ENCODE results near the gene MS4A10.

Gene MS4A10

DNA sequence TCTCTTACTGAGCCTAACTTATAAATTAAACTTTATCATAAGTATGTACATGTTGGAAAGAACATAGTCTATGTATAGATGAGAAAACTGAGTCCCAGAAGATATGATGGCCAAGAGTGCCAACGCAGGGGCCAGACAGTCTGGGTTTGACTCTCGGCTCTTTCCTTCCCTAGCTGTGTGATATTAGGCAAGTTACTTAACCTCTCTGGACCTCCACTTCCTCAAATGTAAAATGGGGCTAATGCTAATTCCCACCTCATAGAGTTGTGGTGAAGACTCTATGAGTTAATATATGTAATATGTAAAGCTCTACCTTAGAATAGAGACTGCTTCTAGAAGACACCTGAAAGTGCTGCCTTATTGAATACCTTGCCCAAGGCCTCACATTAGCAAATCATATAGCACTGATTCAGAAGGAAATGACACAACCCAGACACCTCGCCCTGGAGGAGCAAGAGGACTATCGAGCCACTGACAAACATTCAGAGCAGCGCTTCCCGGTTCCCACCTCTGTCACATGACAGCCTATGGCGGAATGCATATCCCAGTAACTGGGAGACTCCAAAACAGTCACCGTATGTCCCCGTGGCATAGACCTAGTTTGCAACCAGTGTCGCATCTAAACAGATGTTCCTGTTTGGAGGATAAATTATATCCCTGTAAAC is 45.5 kb downstream of the MS4A10 start:
- DNase-seq (ENCODE audit: low read depth): no peak
- TF ChIP-seq, protein P1, sequence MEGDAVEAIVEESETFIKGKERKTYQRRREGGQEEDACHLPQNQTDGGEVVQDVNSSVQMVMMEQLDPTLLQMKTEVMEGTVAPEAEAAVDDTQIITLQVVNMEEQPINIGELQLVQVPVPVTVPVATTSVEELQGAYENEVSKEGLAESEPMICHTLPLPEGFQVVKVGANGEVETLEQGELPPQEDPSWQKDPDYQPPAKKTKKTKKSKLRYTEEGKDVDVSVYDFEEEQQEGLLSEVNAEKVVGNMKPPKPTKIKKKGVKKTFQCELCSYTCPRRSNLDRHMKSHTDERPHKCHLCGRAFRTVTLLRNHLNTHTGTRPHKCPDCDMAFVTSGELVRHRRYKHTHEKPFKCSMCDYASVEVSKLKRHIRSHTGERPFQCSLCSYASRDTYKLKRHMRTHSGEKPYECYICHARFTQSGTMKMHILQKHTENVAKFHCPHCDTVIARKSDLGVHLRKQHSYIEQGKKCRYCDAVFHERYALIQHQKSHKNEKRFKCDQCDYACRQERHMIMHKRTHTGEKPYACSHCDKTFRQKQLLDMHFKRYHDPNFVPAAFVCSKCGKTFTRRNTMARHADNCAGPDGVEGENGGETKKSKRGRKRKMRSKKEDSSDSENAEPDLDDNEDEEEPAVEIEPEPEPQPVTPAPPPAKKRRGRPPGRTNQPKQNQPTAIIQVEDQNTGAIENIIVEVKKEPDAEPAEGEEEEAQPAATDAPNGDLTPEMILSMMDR (IDR thresholded peaks at IDR 0.05; ENCODE audit: control insufficient read depth, insufficient read depth, low read depth, low read length, missing control alignments): no peak
- H3K4me3 ChIP-seq (ENCODE audit: control insufficient read depth, low read depth, low read length): no peak overlapping the region

- TF ChIP-seq, protein P1 (IDR thresholded peaks at IDR 0.05; ENCODE audit: control insufficient read depth, insufficient read depth, low read depth, low read length, missing control alignments): peak; percentile 95
- no peak overlapping the region for H3K4me3 ChIP-seq (ENCODE audit: control insufficient read depth, low read depth, low read length)
- peak; percentile 21 for DNase-seq (ENCODE audit: low read depth)
Observed at GRCh38 chr11:60831143-60831500, 46.0 kb downstream of the MS4A10 start.

DNA sequence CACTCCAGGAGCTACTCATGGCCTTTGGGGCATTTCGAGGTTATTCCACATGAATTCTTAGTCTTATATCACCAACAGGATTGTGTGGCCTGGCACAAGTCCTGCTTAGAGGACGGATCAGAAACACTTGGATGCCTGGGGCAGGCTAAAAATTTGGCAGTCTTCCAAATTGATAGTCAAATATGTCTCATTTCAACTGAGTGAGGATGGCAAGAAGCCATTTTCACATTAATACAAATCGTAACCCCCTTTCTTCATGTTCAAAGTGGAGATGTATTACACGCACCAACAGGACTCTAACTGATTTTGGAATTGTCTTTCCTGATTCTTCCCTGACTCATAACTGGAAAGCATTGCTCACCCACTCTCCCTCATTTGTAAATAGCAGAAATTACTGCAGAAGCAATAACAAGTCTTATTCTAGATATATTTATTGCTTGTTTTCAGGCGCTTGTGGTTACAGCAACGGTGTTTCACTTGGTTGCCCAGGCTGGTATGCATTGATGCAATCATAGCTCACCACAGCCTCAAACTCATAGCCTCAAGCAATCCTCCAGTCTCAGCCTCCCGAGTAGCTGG is 46.5 kb downstream of the MS4A10 start:
- peak; percentile 44 for DNase-seq (ENCODE audit: low read depth)
- TF ChIP-seq, protein P1 (IDR thresholded peaks at IDR 0.05; ENCODE audit: control insufficient read depth, insufficient read depth, low read depth, low read length, missing control alignments): no peak

GRCh38 chr11:60834742-60835533 is 49.8 kb downstream of the MS4A10 start:
- no peak for DNase-seq (ENCODE audit: low read depth)
- TF ChIP-seq, protein P1 (IDR thresholded peaks at IDR 0.05; ENCODE audit: control insufficient read depth, insufficient read depth, low read depth, low read length, missing control alignments): no peak
- H3K4me3 ChIP-seq (ENCODE audit: control insufficient read depth, low read depth, low read length): no peak overlapping the region

More for the DNA sequence above, 46.5 kb downstream of the MS4A10 start:
- no peak overlapping the region for H3K4me3 ChIP-seq (ENCODE audit: control insufficient read depth, low read depth, low read length)

GRCh38 chr11:60835534-60835846 is 50.4 kb downstream of the MS4A10 start:
- TF ChIP-seq, protein P1 (IDR thresholded peaks at IDR 0.05; ENCODE audit: control insufficient read depth, insufficient read depth, low read depth, low read length, missing control alignments): no peak
- no peak overlapping the region for H3K4me3 ChIP-seq (ENCODE audit: control insufficient read depth, low read depth, low read length)
- DNase-seq (ENCODE audit: low read depth): no peak

GRCh38 chr11:60836866-60837515 is 51.9 kb downstream of the MS4A10 start:
- no peak for DNase-seq (ENCODE audit: low read depth)
- TF ChIP-seq, protein P1 (IDR thresholded peaks at IDR 0.05; ENCODE audit: control insufficient read depth, insufficient read depth, low read depth, low read length, missing control alignments): no peak
- H3K4me3 ChIP-seq (ENCODE audit: control insufficient read depth, low read depth, low read length): no peak overlapping the region
